Activated CD4-positive, alpha-beta T cell treated with anti-CD3 and anti-CD28 coated beads, Interleukin-2, Interleukin-4, amounts not matched to agents 100 ng/mL and 50 ng/mL, durations not matched to agents 16 hours and 8 hours (primary cell): ENCODE results near the gene GXYLT2.
A peak's percentile ranks its signal among the peaks of the same experiment; 100 is the strongest.

Experiments used
- DNase-seq: peaks from one replicate; pipeline ENCODE4 v3.0.0-alpha.2; 2020; ENCODE audit warnings: low spot score

The GXYLT2 gene

DNA sequence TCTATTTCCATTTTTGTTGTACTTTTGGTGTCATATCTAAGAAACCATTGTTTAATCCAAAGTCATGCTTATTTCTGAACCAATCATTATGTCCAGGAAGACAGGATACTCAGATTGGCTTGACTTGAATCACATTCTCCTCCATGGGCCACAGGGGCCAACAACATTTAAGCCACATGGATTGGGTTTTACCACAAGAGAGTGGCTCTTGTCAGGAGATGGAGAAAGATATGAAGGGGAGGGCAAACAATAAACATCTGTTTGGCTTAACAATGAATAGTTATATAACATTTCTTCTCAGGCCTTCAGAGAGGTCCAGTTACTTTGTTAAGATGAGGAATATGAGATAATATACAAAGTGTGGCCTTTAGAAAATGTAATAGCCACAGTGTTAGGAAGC lies 44.6 kb downstream of the GXYLT2 start:
- no peak for DNase-seq

DNA sequence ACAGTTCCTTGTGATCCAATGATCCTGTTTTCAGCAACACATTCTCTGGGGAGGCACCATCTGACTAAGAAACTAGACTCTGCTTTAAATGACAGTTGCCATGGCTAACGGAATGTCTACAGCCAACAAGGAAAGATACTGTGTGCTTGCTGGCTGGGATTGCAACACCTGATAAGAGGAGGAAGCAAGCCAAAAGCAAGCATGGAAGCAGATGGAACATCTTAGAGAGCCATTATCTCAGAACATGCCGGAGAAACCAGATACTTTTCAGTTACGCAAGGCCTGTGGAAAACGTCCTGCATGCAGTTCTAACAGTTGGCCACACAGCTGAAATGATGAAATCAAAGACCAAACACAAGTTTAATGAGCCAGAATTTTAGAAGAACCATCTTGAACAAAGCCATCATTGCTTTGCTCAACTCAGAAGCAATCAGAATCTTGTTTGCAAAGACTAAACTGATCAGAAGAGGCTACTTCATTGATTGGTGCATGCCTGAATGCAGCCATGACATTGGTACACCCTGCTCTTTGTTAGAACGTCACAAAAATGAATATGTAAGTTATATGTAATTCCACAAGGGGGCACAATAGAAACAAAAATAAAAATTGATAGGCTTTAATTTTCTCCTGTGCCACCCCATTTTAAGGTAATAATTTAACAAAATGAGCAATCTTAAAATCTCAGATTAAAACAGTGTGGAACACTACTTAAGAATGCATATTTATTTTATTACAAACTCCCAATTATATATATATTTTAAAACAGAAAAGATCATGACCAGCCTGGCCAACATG lies 50.8 kb downstream of the GXYLT2 start:
- peak; percentile 55 for DNase-seq

DNA sequence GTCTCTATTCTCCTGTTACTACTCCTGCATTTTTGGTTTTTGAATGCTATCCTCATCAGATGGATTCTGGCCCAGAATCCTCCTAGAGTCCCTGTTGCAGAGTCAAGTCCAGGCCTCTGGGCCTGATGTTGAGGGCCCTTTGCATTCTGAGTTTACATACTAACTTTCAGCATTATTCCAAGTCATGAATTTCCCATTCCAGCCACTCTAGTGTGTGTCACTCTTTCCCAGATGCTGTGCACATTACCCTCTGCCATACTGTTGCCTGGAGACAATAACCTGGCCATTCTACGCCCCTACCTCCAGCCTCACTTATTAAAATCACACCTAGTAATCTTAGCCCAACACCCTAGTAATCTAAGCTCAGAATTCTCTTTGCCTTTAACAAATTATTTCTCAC lies 53.4 kb downstream of the GXYLT2 start:
- DNase-seq: no peak

- no peak for DNase-seq
These were observed 54.6 kb downstream of the GXYLT2 start for GRCh38 chr3:72942427-72942826.

DNA sequence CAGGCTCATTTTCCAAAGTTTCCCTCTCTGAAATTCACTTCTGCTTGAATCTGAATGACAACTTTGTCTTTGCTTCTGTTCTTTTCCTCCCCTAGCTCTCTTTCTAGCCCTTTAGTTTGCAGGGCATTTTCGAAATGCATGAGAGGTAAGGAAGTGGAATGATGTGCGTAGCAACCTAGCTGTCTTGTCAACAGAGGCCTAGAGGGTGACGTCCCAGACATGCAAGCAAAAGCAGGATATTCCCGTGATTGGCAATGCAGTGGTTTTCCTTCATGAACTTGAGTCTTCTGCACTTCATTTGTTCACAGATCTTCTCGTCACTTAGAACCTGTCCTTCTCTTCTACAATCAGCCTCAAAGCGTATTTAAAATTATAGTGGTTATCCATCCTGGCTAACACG lies 56.9 kb downstream of the GXYLT2 start:
- DNase-seq: no peak

DNA sequence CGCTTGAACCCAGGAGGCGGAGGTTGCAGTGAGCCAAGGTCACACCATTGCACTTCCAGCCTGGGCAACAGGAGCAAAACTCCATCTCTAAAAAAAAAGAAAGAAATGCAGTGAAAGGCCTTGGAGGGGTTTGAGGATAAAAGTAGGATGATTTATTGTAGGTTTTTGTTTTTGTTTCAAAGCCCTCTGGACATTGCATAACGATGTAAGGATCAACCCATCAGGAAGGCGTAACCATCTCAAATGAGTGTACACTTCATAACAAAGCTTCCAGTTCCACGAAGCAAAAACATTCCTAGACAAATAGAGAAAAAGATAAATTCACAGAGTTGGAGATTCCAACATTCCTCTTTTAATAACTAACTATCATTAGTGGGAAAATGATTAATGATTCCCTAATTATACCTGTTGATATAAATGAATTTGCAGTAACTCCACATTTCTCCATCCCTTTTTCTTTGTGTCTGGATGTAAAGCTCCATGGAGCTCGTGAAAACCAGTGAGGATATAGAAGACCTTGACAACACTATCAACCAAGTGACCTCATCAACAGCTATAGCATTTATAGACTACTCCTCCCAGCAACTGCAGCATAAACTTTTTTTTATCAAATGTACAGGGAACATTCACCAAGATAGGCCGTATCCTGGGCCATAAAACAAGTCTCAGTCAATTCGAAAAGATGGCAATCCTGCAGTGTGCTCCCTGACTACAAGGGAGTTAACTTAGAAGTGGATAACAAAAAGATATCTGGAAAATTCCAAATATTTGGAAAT lies 60.1 kb downstream of the GXYLT2 start:
- no peak for DNase-seq

GRCh38 chr3:72949016-72949415 lies 61.2 kb downstream of the GXYLT2 start:
- DNase-seq: no peak

DNA sequence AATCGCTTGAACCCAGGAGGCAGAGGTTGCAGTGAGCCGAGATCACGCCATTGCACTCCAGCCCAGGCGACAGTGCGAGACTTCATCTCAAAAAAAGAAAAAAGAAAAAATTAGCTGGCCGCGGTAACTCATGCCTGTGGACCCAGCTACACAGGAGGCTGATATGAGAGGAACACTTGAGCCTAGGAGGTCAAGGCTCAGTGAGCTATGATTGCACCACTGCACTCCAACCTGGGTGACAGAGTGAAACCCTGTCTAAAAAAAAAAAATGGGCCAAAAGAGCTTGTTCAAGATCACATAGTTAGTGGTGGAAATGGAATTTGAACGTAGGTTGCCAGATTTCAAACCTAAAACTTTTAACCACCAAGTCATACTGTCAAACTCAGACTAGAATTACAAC lies 62.5 kb downstream of the GXYLT2 start:
- DNase-seq: no peak

DNA sequence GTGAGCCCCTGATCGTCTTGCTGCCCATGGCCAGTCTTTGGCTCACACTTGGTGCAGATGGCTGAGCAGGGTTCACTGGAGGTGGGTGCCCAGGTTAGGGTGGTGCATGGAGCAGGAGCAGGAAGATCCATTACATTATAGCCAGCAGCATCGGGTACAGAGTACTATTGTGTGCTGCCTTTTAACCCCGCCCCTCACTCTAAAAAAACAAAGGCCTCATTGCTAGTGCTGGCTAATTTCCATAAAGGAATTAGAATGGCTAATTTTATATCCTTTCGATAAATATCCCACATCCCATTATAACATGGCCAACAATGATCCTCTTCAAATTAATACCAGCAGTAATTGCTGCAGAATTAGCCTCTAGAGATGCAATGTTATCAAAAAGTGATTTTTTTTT lies 63.0 kb downstream of the GXYLT2 start:
- no peak for DNase-seq

GRCh38 chr3:72951259-72951722 lies 63.4 kb downstream of the GXYLT2 start:
- DNase-seq: peak; percentile 17

GRCh38 chr3:72953325-72953956 lies 65.6 kb downstream of the GXYLT2 start:
- no peak for DNase-seq

GRCh38 chr3:72957297-72957696 lies 69.5 kb downstream of the GXYLT2 start:
- no peak for DNase-seq

- DNase-seq: no peak
These were observed 71.5 kb downstream of the GXYLT2 start for GRCh38 chr3:72959336-72959735.

DNA sequence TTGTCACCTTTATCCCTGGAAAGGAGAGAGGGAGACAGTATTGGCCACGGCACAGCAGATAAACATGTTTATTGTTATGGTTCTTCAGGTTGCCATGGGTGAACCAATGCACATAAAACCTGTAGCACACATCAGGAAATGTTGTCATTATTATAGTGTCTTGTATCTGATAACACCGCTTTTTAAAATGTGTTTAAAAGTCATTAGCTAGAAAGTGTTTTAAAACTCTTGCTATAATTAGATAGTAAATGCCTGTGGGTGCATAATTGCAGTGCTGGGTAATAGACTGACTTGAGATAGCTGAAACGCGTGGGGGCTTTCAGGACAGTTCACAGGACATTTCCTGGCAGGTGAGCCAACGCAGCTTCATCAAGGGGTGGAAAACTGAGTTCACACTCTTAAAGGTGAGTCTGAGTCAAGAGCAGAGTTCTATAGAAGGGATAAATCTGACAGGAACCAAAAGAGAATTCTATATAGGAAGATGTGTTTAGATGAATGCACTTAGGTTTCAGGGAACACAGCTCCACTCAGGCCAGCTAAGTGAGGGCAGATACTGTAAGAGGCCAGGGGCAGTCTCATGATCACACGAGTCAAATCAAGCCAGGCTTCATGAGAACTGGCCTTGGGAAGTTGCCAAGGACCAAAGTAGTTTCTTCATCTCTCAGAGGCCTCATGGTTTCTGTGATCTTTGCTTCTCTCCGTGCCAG lies 73.1 kb downstream of the GXYLT2 start:
- no peak for DNase-seq

GRCh38 chr3:72961752-72962151 lies 73.9 kb downstream of the GXYLT2 start:
- no peak for DNase-seq

DNA sequence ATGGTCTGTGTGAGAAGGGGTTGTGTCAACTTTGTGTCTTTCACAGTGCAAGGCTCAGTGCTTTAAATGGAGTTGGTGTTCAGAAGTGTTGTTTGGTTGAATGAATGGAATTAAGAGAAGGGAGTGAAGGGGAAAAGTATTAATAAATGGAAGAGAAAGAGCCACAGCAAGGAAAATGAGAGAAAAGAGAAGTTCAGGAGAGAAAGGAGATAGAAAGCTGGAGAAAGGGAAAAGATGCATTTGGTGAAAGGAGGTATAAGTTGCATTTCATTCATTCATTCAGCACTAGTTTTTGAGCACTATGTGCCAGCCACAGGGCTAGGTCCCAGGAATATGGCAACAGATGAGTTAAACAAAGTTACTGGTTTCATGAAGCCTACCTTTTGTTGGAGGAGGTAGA lies 74.5 kb downstream of the GXYLT2 start:
- DNase-seq: no peak

DNA sequence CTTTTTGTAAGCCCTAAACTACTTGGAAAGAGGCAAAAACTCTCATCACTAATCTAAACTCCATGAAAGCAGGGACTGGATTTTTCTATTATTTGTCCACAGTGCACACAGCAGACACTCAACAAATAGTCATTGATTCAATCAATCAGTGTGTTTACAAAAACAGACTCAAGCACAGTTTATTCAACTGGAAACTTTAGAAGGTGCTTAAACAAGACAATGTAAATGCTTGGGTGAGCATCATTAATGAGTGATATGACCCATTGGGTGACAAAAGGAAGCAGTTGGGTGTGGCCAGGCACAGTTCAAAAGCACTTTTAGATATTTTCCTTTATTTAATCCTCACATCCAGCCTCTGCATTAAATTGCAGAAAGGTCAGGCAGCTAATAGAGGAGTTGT lies 76.8 kb downstream of the GXYLT2 start:
- no peak for DNase-seq

DNA sequence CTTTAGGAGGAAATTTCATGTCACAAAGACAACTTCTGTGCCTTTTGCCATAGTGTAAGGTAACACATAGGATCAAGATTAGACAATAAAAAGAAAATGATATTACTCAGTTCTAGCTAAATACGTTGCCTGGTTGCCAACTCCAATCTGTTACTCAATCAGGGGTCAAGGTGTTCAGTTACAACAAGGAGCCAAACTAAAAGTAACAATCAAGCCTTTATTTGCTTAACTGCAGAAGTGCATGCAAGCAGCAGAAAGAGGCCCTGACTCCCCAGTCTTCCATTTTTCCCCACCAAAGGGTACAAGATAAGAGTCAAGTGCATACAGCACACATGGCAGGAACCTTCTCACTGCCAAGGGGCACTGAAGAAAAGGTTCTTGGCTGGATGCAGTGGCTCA lies 80.4 kb downstream of the GXYLT2 start:
- no peak for DNase-seq

DNA sequence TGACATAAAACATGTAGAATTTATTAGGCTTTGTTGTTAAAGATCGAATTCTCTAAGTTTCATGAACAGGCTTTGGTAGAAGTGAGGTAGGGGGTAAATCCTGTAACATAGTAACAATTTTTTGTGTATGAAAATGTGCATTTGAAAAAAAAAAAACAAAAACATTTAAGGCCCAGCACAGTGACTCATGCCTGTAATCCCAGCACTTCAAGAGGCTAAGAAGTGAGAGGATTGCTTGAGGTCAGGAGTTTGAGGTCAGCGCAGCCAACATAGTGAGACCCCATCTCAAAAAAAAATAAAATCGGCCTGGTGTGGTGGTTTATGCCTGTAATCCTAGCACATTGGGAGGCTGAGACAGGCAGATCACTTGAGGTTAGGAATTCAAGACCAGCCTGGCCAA lies 81.9 kb downstream of the GXYLT2 start:
- no peak for DNase-seq

DNA sequence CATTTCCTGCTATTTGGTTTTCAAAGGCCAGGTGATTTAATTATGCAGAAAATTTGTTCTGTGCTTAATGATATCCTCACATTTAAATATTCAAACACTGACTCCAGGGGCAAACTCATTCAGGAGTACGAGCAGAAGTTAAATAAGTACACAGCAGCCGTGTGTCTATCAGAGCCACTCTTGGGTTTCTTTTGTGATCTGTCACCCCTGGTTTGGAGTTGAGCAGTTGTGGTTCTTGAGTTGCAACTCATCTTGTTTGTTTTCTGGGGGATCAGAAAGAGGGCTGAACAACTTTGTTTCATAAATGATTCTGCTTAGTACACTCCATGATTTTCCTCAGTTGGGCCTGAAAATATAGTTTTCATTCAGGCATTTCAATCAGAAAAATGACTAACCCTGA lies 83.1 kb downstream of the GXYLT2 start:
- no peak for DNase-seq

GRCh38 chr3:72972706-72973030 lies 84.8 kb downstream of the GXYLT2 start:
- DNase-seq: no peak

GRCh38 chr3:72973031-72973723 lies 85.3 kb downstream of the GXYLT2 start:
- DNase-seq: no peak
